IPS-NIHi11 (cell line): Measurements from ENCODE around the gene VWA7.
"Not testable (repeated sequence)": the region's sequence is repeated elsewhere in the genome, so short reads cannot be mapped to it uniquely, and the experiment has no call there.

Experiments
- DNase-seq: peaks from one replicate; pipeline ENCODE4 v3.0.0; 2012; ENCODE audit warnings: mixed read lengths, low spot score

The VWA7 gene, protein sequence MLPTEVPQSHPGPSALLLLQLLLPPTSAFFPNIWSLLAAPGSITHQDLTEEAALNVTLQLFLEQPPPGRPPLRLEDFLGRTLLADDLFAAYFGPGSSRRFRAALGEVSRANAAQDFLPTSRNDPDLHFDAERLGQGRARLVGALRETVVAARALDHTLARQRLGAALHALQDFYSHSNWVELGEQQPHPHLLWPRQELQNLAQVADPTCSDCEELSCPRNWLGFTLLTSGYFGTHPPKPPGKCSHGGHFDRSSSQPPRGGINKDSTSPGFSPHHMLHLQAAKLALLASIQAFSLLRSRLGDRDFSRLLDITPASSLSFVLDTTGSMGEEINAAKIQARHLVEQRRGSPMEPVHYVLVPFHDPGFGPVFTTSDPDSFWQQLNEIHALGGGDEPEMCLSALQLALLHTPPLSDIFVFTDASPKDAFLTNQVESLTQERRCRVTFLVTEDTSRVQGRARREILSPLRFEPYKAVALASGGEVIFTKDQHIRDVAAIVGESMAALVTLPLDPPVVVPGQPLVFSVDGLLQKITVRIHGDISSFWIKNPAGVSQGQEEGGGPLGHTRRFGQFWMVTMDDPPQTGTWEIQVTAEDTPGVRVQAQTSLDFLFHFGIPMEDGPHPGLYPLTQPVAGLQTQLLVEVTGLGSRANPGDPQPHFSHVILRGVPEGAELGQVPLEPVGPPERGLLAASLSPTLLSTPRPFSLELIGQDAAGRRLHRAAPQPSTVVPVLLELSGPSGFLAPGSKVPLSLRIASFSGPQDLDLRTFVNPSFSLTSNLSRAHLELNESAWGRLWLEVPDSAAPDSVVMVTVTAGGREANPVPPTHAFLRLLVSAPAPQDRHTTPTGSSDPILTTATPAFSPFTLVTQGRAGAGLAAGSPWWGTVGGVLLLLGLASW

DNA sequence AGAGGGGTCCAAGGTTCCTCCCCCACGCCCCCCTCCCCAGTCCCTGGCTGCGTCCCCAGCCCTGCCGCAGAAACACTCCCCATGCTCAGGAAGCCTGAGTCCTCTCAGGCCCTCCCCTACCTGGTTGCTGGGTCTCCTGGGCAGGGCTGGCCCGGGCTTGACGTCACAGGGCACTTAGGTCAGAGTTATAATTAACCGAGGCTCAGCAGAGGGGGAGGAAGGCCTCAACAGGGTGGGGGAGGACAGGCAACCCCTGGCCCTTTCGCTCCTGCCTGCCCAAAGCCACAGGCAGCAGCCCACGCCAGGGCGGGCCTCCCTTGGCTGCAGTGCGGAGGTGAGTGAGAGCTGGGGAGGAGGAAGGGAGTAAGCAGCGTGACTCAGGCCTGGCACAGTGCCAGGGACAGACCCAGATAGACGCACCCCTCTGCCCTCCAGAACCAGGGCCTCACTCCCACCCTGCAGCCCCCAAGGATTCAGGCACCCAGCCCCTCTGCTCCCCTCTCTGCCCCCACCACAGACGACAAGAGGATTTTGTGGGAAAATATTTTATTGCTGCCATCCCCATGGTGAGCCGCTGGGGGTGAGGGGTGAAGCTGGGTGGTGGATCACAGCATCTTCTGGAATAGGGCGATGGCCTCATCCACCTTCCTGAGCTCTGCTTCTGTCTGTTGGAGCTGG is at the start of gene VWA7:
TSS of gene VWA7 (minus strand) at position 340 of the 678 bp plus-strand sequence. CDS start 549 bp downstream, outside the sequence.
- peak; percentile 68 for DNase-seq

DNA sequence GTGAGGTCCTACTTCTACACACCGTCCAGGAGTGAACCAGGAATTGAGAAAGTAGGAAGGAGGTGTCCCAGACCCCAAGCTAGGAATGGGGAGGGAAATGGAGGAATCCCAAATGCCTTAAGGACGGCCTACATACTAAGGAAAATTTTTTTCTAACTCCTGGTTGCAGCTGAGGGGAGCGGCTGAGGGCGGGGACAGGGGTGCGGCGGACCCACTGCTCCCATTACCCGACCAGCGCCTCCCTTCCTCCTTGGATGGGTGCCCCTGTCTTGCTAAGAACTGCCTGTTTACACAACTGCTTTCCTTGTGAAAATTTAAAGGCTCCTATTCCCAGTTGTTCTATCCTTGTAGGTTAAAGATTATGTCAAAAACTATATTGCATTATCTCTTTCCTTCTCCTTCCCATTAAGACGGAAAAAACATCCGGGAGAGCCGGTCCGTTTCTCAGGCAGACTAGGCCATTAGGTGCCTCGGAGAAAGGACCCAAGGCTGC is 49.7 kb upstream of the VWA7 start:
- peak; percentile 49 for DNase-seq

DNA sequence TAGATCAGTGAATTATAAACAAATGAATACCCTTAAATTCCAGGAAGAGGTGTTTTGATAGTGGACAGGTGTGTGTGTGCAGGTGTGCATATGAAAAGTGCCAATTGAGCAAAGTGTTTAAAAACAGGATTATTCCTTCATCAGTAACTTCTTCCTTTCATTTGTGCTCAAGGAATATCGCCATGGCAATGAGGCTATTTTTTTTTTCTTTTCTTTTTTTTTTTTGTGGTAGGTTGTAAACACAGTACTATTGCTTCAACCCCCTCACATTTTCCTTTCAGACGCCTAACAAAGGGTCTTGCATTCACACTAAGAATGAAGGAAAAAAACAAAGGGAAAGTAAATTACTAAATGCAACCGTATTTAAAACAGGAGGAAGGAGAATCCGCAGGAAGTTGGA is 48.4 kb upstream of the VWA7 start:
- DNase-seq, result no peak

DNA sequence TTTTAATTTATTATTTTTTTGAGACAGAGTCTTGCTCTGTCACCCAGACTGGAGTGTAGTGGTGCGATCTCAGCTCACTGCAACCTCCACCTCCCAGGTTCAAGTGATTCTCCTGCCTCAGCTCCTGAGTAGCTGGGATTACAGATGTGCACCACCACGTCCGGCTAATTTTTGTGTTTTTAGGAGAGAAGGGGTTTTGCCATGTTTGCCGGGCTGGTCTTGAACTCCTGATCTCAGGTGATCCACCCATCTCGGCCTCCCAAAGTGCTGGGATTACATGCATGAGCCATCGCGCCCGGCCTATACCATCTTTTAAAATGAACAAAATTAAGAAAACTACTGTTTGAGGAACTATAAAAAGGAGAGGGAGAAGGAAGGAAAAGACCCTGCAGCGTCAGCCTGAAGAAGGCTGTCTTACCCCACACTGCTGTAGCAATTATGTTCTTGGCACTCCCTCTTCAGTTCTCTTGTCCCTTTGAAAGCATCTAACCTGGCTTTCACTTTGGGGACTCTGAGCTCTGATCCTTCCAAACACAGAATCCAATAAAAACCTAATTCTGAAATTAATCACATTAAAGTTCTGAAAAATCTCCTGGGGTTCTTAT is 46.6 kb upstream of the VWA7 start:
- DNase-seq, result not testable (repeated sequence)

DNA sequence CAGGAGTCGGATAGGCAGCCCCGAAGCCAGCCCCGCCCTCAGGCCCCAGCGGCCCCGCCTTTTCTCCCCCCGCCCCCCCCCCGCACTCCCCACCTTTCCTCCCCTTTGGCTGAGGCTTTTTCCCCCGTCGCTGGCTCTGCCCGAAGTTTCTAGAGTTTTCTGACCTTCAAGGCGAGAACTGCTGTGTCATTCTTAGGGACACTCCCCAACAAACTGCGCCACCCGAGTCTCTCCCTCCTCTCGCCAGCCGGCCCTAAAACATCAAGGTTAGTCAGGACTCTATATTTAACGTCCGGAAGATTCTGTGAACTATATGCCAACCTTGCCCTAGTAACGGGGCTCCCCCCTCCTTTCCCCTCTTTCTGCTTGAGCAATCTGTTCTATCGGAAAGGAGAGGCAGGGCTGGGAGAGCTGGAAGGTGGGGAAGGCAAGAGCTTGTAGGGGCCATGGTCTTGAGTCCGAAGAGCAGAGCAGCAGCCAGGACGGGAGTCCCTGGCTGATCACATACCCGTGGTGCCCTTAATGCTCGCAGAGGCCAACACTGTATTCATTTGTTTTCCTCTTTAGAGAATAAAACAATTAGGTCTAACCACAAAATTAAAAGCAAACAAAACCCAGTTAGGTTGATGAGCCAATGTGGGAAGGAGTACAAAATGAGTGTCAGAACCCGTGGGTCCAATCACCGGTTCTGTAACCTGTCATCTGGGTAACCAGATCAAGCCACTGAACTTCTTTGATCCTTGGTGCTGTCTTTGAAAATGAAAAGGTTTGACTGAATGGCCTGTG is 45.1 kb upstream of the VWA7 start:
- peak; percentile 59 for DNase-seq

DNA sequence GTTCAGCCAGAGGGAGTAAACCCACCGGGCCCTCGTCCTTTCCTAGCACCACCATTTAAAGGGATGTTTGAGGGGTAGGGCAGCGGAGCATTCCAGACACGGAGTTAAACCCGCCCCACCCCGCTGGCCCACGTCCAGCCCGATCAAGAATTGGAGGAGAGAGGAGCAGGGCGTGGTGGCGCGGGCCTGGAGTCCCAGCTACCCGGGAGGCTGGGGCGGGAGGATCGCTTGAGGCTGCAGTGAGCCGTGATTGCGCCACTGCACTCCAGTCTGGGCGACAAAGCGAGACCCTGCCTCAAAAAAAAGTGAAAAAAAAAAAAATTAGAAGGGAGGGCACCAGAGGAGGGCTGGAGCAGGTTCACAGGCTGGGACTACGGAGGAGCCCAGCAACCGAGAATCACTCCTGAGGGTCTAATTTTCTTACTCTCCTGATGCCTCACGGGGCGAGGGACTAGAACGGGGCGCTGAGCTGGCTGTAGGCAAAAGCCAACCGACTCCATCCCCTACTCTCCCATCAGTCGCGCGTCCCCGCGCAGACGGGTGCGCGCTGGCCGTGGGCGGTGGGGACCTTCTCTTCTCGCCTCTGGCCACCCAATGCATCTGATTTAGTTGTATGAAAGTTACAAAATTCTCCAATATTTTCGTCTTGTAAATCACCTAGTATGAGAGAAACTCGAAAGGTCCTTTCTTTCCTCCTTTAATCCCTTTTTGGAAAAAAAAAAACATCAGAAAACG is 44.3 kb upstream of the VWA7 start:
- peak; percentile 58 for DNase-seq

DNA sequence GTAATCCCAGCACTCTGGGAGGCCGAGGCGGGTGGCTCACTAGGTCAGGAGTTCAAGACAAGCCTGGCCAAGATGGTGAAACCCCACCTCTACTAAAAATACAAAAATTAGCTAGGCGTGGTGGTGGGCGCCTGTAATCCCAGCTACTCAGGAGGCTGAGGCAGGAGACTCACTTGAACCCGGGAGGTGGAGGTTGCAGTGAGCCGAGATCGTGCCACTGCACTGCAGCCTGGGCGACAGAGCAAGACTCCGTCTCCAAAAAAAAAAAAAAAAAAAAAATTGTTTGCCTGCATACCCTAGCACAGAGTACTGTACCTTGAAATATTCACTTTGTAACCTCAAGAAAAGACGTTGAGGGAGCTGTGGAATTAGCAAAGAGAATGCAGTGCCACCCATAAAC is 43.3 kb upstream of the VWA7 start:
- not testable (repeated sequence) for DNase-seq

DNA sequence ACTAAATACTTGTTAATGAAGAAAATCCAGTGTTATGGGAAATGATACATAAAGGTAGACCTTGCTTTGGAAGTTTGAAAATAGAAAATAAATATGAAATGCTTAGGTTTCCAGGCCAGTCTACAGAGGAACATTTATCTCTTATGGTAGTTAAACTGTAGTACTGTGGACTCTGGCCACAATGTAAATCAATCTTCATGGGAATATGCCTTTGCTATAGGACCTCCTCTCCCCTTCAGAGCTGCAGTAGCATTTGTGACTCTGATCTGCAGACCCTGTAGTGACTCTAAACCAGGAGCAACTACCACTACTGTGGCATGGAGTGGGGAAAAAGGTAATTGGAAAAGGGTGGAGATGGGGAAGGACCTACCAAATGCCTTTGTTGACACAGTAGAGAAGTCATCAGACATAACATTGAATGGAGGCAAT is 42.8 kb upstream of the VWA7 start:
- DNase-seq, result no peak

DNA sequence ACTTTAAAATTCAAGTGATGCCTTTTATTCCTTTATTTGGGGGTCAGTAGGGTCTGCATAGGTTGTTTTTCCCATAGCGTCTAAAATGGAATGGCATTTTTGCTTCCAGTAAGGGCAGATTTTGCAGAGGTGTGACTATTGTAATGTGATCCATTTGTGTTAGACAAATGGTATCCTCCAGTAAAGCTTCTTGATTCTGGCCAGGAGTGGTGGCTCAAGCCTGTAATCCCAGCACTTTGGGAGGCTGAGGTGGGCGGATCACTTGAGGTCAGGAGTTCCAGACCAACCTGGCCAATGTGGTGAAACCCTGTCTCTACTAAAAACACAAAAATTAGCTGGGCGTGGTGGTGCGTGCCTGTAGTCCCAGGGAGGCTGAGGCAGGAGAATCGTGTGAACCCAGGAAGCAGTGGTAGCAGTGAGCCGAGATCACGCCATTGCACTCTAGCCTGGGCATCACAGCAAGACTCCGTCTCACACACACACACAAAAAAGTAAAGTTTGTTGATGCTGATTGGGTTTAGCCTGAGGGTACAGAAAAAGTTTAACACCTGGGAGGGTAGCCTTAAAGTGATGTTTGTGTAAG is 40.9 kb upstream of the VWA7 start:
- not testable (repeated sequence) for DNase-seq

DNA sequence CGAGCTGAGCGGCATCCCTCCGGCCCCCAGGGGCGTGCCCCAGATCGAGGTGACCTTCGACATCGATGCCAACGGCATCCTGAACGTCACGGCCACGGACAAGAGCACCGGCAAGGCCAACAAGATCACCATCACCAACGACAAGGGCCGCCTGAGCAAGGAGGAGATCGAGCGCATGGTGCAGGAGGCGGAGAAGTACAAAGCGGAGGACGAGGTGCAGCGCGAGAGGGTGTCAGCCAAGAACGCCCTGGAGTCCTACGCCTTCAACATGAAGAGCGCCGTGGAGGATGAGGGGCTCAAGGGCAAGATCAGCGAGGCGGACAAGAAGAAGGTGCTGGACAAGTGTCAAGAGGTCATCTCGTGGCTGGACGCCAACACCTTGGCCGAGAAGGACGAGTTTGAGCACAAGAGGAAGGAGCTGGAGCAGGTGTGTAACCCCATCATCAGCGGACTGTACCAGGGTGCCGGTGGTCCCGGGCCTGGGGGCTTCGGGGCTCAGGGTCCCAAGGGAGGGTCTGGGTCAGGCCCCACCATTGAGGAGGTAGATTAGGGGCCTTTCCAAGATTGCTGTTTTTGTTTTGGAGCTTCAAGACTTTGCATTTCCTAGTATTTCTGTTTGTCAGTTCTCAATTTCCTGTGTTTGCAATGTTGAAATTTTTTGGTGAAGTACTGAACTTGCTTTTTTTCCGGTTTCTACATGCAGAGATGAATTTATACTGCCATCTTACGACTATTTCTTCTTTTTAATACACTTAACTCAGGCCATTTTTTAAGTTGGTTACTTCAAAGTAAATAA is 40.2 kb upstream of the VWA7 start:
- not testable (repeated sequence) for DNase-seq

DNA sequence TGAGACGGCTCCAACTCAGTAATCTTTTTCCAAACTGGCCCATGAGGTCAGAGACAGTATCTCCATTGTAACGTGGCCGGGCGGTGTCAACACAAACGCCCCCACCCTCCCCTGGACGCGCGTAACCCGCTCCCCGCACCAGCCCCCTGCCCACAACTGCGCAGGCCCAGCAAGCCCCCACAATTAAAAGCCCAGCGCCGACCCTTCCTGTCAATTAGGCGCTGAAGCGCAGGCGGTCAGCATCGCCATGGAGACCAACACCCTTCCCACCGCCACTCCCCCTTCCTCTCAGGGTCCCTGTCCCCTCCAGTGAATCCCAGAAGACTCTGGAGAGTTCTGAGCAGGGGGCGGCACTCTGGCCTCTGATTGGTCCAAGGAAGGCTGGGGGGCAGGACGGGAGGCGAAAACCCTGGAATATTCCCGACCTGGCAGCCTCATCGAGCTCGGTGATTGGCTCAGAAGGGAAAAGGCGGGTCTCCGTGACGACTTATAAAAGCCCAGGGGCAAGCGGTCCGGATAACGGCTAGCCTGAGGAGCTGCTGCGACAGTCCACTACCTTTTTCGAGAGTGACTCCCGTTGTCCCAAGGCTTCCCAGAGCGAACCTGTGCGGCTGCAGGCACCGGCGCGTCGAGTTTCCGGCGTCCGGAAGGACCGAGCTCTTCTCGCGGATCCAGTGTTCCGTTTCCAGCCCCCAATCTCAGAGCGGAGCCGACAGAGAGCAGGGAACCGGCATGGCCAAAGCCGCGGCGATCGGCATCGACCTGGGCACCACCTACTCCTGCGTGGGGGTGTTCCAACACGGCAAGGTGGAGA is 38.1 kb upstream of the VWA7 start, which contains the start of the genes HSPA1A and HSPA1L:
TSS of gene HSPA1A (plus strand) at position 519 of the 814 bp plus-strand sequence. CDS start at position 733, 214 bp downstream.
TSS of gene HSPA1L (minus strand) at position 259 of the 814 bp plus-strand sequence. CDS start 3,311 bp downstream, outside the sequence.
- peak; percentile 83 for DNase-seq

DNA sequence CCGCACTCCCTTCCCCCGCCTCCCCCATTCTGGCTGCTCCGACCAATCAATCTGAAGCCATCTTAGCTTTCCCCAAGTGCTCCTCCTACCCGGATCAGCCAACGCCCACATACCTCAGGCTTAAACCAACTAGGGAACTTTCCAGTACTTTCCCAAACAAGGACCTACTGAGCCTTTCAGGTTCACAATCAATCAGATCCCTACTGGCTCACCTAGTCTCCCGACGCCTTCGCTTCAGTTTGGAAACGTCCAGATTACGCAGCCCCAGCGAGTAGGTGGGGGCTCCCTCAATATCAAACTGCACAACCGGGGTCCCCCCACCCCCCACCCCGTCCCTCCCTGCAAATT is 37.5 kb upstream of the VWA7 start:
- DNase-seq, result peak; percentile 90

DNA sequence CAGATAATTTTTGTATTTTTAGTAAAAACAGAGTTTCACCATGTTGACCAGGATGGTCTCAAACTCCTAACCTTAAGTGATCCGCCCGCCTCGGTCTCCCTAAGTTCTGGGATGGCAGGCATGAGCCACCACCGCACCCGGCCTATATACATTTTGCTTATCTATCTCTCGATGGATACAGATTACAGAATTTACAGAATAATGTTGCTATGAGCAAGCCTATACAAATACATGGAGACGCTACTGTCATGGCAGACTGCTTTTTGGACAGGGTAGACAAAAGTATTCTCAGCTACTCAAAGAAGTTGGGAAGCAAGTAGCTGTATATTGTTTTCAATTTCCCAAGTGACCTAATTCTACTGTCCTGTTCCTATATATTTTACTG is 36.3 kb upstream of the VWA7 start:
- no peak for DNase-seq

DNA sequence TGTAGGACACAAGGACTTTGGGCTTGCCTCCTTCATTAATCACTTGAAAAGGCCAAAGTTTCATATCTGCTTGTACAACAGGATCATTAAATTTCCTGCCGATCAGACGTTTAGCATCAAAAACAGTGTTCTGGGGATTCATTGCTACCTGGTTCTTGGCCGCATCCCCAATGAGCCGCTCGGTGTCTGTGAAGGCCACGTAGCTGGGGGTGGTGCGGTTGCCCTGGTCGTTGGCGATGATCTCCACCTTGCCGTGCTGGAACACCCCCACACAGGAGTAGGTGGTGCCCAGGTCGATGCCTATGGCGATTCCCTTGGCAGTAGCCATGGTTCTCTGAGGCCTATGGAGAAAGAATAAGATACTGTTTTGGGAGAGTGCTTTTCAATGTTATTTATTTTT is 34.5 kb upstream of the VWA7 start:
- DNase-seq, result no peak

DNA sequence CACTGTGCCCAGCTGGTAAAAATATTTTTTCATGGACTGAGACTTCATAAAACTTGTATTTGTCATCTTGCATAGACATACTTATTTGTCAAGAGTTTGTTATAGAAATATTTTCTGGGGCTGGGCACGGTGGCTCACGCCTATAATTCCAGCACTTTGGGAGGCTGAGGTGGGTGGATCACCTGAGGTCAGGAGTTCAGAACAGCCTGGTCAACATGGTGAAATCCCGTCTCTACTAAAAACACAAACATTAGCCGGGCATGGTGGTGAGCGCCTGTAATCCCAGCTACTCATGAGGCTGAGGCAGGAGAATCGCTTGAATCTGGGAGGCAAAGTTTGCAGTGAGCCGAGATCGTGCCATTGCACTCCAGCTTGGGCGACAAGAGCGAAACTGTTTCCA is 31.5 kb upstream of the VWA7 start:
- DNase-seq, result not testable (repeated sequence)

DNA sequence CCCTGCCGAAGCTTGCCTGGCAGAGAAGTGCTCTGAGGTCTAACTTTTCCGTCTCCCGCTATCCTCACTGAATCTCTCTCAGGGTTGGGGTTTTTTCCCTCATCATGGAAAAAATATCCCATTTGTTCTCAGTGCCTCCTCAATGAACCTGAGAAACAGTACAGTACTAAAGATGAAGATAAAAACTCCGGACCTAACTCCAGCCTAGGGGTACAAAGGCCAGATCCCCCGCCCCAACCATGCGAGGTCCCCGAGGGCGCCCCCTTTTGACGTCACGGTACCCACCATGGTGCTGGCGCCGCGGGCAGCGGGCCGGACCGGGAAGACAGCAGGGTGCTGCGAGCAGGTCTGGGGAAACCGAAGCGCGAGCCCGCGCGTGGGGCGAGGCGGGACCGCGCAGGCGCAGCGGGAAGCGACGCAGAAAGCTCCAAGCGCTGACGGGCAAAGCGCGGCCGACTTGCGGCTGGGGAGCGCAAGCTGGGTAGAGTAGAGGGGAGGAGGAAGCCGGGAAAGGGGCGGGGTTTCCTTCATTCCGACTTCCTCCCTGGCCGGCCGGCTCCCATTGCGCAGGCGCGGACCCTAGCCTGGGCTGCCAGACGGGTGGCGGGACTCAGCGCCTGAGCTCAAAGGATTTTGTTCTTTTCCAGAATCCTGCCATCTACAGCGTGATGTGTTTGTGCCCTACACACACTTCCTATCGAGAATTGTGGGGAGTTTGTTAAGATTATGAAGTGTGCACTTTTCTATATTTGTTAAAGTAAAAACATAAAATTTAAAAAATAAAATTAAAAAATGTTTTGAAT is 29.5 kb upstream of the VWA7 start, which contains the start of gene LSM2:
TSS of gene LSM2 (minus strand) at position 497 of the 803 bp plus-strand sequence. CDS start at position 288, 209 bp downstream.
- DNase-seq, result peak; percentile 99

DNA sequence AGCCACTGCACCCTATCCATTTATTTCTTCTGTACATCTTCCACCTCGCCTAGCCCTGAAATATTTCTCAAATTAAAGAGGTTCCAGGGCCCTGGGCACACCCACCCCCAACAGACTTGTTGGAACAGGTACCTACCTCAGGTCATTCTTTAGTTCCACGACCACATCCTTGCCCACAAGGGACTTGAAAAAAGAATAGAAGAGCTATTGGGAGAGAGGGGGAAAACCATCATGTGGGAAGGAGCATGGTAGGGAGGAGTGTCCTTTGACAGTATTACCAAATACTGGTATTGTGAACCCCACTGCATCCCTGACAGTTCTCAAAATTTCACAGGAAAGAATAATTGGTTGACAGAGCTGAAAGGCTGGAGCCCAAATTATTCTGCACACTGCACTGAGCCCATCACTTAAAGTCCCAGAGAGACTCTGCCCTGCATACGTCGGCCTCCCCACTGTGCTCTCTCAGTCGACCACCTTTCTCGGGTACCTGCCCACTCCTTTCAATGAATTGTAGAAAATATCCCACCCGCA is 28.9 kb upstream of the VWA7 start:
- no peak for DNase-seq
